DMS79 (cell line): ENCODE results near the gene LGALS8.
"Not testable (repeated sequence)": the region's sequence is repeated elsewhere in the genome, so short reads cannot be mapped to it uniquely, and the experiment has no call there.

Source experiments
- DNase-seq: peaks from one replicate; lab custom pipeline; 2025; lab: John Stamatoyannopoulos, UW

LGALS8 gene

GRCh38 chr1:236523704-236524141, at the start of gene LGALS8:
Gene LGALS8, plus strand, starts transcription at chr1:236523982. Its CDS starts 2,089 bp downstream, at chr1:236526071.
- no peak for DNase-seq

- no peak for DNase-seq
These were observed 47.8 kb upstream of the LGALS8 start for GRCh38 chr1:236476019-236476418.

DNA sequence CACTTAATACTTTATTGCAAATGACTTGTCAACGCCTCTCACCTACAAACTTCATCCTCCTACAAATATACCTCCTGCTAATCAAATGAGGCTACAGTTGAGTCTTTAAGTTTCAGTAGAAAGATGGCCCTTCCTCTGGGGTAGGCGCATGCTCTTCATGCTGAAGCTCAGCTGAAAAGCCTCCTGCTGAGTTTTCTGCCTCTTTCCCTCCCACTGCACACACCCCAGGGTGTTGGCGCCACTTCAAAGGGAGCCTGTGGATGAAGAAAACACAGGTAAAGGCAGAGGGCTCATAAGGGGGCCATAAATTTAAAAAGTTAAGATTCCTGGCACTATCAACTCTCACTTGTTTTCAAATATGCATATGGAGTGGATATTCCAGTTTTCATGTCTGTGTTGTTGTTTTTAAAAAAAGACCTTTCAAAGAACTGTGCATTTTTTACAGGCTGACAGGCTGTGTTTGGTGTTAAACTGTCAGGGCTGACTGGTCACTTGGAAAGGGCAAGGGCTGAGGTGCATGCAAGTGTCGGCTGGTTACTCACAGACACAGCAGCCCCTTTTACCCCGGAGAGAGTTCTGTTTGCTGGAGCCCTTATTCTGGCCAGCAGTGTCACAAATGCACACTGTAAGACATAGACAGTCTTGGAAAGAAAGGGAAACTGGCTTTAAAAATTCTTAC, 42.9 kb upstream of the LGALS8 start:
- no peak for DNase-seq

GRCh38 chr1:236484310-236484971, 39.3 kb upstream of the LGALS8 start:
- no peak for DNase-seq

DNA sequence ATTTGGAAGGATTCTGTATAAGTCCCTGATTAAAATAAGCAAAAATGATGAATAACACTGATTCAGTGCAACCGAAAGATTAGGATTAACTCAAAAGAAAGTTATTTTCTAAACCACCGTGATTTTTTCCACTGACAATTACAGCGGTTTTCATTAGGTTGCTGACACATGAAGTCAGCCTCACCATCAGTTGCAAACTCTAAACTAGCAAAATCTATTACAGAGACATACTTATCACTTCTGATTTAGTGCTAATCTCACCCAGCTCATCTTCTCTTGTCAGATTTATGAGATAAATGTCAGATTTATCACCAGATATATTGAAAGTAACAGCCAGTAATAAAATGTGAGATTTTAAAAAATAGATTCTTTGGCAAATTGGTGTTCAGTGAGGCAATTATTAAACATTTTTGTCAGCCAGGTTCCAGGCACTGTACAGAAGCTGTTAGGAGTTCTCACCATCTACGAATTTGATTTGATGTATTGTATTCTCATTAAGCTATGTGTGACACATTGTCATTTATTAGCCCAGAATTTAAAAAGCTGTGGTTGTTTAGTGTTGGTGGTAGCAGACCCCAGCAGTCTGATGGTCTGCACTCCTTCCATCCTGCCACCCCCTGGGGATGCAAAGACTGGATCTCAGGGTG, 37.3 kb upstream of the LGALS8 start:
- DNase-seq = no peak

- DNase-seq = not testable (repeated sequence)
These were observed 34.6 kb upstream of the LGALS8 start for GRCh38 chr1:236489161-236489560.

GRCh38 chr1:236489710-236490377, 33.9 kb upstream of the LGALS8 start:
- DNase-seq = no peak

DNA sequence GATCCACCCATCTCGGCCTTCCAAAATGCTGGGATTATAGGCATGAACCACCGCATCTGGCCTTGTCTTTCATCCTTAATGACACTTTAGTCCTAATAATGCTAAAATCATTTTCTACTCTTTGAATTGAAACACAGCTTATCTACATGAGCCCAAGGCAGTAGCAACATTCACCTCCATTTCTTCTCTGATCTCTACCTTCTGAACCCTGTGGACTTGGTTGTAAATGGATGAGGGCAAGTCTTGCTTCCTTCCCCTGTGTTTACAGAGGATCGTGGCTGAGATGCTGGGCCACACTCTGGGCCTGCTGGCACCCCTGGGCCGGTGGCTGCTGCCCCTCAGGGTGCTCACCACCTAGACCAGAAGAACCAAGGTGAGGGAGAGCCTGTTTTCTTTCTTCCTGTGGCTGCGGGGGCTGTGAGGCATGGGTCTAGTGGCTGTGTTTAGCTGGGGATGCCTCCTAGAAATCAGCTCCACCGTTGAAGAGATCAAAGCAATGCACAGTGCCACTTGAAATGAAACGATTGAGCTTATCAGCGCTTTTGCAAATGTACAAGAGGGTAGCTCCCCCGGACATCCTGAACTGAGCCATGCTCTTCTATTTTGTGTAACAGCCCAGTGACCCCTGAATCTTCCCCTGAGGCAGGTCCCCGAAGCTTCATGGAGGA, 32.2 kb upstream of the LGALS8 start:
- DNase-seq = no peak

DNA sequence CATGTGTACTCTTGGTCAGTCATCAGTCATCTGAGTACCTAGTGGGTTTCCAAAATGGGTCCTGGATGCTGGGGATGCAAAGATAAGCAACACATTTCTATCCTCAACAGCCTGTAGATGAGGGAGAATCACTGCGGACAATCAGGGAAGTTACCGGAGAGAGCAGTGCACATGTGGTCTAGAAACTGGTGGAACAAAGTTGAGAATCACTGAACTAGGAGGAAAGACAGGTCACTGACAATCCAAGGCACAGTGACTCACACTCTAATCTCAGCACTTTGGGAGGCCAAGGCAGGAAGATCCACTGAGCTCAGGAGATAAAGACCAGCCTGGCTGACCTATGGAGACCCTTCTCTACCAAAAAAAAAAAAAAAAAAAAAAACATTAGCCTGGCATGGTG, 31.4 kb upstream of the LGALS8 start:
- DNase-seq = no peak

DNA sequence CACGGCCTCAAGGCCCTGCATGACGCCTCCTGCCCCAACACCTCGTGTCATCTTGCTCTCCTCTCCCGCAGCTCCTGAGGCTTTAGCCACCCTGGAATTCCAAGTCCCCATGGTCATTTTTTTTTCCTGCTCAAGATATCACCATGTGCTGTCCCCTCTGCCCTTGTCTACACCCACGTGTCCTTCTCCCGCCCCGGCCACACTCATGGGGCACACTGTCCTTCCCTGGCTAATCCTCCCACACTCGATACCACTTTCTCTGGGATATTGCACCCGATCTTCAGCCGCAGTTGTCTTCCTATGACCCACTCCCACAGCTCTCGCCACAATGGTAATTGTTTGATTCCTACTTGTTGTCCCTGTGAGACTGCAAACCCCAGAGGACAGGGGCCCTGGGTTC, 29.7 kb upstream of the LGALS8 start:
- no peak for DNase-seq

GRCh38 chr1:236494586-236495466, 29.0 kb upstream of the LGALS8 start:
- DNase-seq = no peak

GRCh38 chr1:236495467-236496112, 28.2 kb upstream of the LGALS8 start:
- DNase-seq = no peak

- no peak for DNase-seq
These were observed 25.9 kb upstream of the LGALS8 start for GRCh38 chr1:236497908-236498307.

DNA sequence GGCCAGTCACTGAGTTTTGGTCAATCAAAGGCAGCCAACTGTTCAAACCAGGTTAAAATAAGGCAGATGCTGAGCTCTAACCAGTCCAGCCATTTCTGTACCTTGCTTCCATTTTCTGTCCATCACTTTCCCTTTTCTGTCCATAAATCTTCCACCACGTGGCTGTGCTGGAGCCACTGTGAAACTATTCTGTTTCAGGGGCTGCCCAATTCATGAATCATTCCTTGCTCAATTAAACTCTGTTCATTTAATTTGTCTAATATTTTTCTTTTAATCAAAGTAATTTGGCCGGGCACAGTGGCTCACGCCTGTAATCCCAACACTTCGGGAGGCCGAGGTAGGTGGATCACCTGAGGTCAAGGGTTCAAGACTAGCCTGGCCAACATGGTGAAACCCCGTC, 22.7 kb upstream of the LGALS8 start:
- DNase-seq = no peak

DNA sequence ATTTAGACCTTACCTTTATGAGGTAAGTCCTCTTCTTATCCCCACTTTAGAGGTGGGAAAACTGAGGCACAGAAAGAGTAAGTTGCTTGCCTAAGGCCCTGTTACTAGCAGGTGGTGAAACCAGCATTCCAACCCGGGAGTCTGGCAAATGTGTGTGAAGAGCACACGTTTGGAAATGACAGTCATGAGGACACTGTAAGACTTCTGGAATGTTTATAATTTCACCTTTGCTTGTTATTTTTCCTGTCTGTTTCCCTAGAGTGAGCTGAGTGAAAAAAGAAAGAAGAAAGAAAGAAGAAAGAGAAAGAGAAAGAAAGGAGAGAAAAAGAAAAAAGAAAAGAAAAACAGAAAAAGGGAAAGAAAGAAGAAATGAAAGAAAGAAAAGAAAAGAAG, 21.2 kb upstream of the LGALS8 start:
- no peak for DNase-seq

DNA sequence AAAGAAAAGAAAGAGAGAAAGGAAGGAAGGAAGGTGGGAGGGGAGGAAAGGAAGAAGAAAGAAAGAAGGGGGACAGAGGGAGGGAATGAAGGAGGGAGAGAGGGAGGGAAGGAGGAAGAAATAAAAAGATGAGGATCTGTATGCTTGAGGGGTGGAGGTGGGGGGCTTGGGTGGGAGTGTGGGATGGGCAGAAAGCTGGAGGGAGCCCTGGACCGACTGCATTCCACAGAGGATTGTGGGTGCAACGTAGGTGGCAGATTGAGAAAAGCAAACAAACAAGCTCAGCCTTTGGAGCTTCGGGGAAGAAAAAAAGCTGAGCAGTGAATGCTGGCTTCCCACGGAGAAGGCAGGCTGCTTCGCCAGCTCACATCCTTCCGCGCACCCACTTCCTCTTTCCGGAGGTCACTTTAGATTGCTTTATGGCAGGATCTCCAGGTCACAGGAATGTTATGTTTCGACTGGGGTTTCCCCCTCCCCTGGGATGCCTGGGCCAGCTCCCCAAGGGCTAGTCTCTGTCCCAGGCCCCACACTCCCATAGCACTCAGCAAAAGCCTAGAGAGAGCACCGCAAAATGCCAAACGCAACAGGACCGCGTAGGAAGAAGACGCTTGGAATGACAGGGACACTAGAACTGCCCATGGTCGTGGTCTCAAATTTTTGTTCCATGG, 20.7 kb upstream of the LGALS8 start:
- no peak for DNase-seq

DNA sequence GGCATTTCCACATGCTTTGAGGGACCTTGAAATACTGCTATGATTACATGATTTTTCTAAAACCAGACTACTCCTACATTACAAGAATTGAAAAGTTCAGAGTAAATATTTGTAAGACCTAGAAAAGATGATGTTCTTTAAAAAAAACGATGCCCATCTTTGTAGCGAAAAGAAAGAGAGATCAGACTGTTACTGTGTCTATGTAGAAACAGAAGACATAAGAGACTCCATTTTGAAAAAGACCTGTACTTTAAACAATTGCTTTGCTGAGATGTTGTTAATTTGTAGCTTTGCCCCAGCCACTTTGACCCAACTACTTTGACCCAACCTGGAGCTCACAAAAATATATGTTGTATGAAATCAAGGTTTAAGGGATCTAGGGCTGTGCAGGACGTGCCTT, 19.4 kb upstream of the LGALS8 start:
- not testable (repeated sequence) for DNase-seq

- no peak for DNase-seq
These were observed 16.6 kb upstream of the LGALS8 start for GRCh38 chr1:236507022-236507700.

DNA sequence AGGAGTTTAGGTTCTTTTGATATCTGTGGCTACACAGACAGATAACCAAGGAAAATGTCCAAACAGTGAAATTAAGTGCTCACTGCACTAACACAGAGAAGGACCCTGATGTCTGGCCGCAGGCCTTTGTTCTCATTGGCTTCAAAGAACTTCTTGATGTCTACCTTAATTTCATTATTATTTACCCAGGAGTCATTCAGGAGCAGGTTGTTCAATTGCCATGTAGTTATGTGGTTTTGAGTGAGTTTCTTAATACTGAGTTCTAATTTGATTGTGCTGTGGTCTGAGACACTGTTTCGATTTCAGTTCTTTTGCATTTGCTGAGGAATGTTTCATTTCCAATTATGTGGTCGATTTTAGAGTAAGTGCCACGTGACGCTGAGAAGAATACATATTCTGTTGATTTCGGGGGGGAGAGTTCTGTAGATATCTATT, 15.2 kb upstream of the LGALS8 start:
- no peak for DNase-seq
